ENCODE data around the gene PAPPA2. TPM values are rescaled to one million over a fixed set of nuclear protein-coding genes. Genes with fewer than 3 reads are reported as not detected.
"Not testable (repeated sequence)": the region's sequence is repeated elsewhere in the genome, so short reads cannot be mapped to it uniquely, and the experiment has no call there.

Gene PAPPA2
- under 1 TPM in 3 of 5 experiments, not detected in 2; 0.07 to 0.29 (median 0.21) TPM for total RNA-seq
- not detected for polyA plus RNA-seq
- total RNA-seq = not detected

DNA sequence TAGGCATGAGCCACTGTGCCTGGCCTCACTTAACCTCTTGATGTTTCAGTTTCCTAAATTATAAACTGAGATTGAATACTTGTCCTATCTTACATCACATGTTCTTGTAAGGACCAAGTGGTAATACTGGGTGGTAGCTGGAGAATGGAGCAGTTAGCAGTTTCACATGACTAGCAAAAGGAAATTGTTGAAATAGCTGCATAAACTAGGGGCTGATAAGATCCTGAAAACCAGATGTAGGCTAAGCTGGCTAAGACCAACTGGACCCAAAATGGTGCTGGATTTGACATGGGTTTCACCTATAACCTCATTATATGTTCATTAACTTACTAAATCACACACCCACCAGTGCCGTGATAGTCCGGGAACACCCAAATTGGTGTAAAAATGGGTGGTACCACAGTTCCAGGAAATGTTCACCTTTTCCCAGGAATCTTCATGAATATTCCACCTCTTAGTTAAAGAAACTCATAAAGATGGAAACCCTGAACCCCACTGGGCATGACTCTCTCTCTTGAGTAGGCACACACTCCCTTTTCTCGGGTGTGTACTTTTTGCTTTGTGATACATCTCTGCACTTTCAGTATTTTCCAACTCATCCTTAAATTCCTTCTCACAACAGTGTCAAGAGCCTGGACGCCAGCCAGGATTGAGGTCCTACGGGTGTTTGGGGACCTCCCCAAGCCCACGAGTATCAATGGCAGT lies at the start of gene PAPPA2:
TSS of gene PAPPA2 (plus strand) at position 502 of the 705 bp plus-strand sequence. CDS start 93,148 bp downstream, outside the sequence.
- Histone ChIP-seq H3K36me3 (ENCODE audit: control insufficient read depth in 2 of 3, insufficient read depth in 3 of 3, low read length in 3 of 3) (no peaks in the 10 kb centered on the region), H3K9me3 (ENCODE audit: control insufficient read depth in 2 of 3, low read length in 3 of 3) (no peaks in the 10 kb centered on the region), H3K4me3 (ENCODE audit: low read length) (no peak within 1 kb of the TSS), H3K4me1 (ENCODE audit: control insufficient read depth in 2 of 2, insufficient read depth in 2 of 2, low read length in 2 of 2) (no peaks in the 10 kb centered on the region), H3K27me3 (ENCODE audit: control insufficient read depth in 2 of 2, insufficient read depth in 2 of 2, low read length in 2 of 2) (no peaks in the 10 kb centered on the region), H3K27ac (ENCODE audit: low read depth, low read length) (no peak within 1 kb of the TSS)
- Mint-ChIP-seq H3K27ac (no peak within 1 kb of the TSS), H3K9me3 (peaks cover 0 to 6% (median 0%) of the 10 kb centered on the region in 11 donors), H3K36me3 (no peaks in the 10 kb centered on the region), H3K4me1 (no peaks in the 10 kb centered on the region), H3K4me3 (no peak within 1 kb of the TSS), H3K27me3 (peaks cover 0 to 23% (median 8%) of the 10 kb centered on the region in 5 donors)
- ChIA-PET CTCF (no interaction called here), POLR2A (no interaction called here)
- intact Hi-C loops (cut with micrococcal nuclease) = loop anchor here in 1 of 2 donors (10.0 kb wide), 1 partner anchor 1308 kb away; no protein-coding TSS in a partner anchor
- no peak for DNase-seq
- ATAC-seq = no peak

- Mint-ChIP-seq H3K9me3 (peaks cover 2 to 23% (median 6%) of the 10 kb centered on the region in 11 donors), H3K27me3 (peaks cover 0 to 14% (median 8%) of the 10 kb centered on the region in 5 donors)
Observed at GRCh38 chr1:176416777-176417176, 46.2 kb upstream of the PAPPA2 start.

GRCh38 chr1:176419608-176420007 lies 43.4 kb upstream of the PAPPA2 start:
- H3K4me3 Mint-ChIP-seq; CTCF ChIA-PET; DNase-seq; H3K36me3 Mint-ChIP-seq; H3K4me1 Mint-ChIP-seq; H3K27ac Mint-ChIP-seq; H3K4me1 ChIP-seq (ENCODE audit: control insufficient read depth in 2 of 2, insufficient read depth in 2 of 2, low read length in 2 of 2); H3K36me3 ChIP-seq (ENCODE audit: control insufficient read depth in 2 of 3, insufficient read depth in 3 of 3, low read length in 3 of 3); ATAC-seq; H3K27ac ChIP-seq (ENCODE audit: low read depth, low read length); POLR2A ChIA-PET; intact Hi-C loops (cut with micrococcal nuclease); H3K9me3 ChIP-seq (ENCODE audit: control insufficient read depth in 2 of 3, low read length in 3 of 3); H3K27me3 ChIP-seq (ENCODE audit: control insufficient read depth in 2 of 2, insufficient read depth in 2 of 2, low read length in 2 of 2); H3K4me3 ChIP-seq (ENCODE audit: low read length): not testable (repeated sequence)
- Mint-ChIP-seq H3K9me3 (peaks cover 5 to 29% (median 17%) of the 10 kb centered on the region in 11 donors), H3K27me3 (peaks cover 0 to 21% (median 10%) of the 10 kb centered on the region in 5 donors)

More at GRCh38 chr1:176416777-176417176, 46.2 kb upstream of the PAPPA2 start:
- H3K4me3 Mint-ChIP-seq = no peak overlapping the region
- ChIA-PET CTCF (no interaction called here), POLR2A (no interaction called here)
- Histone ChIP-seq H3K9me3 (ENCODE audit: control insufficient read depth in 2 of 3, low read length in 3 of 3) (no peaks in the 10 kb centered on the region), H3K36me3 (ENCODE audit: control insufficient read depth in 2 of 3, insufficient read depth in 3 of 3, low read length in 3 of 3) (no peaks in the 10 kb centered on the region), H3K27ac (ENCODE audit: low read depth, low read length) (no peak overlapping the region), H3K27me3 (ENCODE audit: control insufficient read depth in 2 of 2, insufficient read depth in 2 of 2, low read length in 2 of 2) (no peaks in the 10 kb centered on the region), H3K4me3 (ENCODE audit: low read length) (no peak overlapping the region), H3K4me1 (ENCODE audit: control insufficient read depth in 2 of 2, insufficient read depth in 2 of 2, low read length in 2 of 2) (no peaks in the 10 kb centered on the region)
- no peak overlapping the region for H3K27ac Mint-ChIP-seq
- no peak for ATAC-seq
- DNase-seq = no peak
- intact Hi-C loops (cut with micrococcal nuclease) = no loop called here
- peaks cover 0 to 5% (median 0%) of the 10 kb centered on the region in 5 donors for H3K36me3 Mint-ChIP-seq
- no peaks in the 10 kb centered on the region for H3K4me1 Mint-ChIP-seq

DNA sequence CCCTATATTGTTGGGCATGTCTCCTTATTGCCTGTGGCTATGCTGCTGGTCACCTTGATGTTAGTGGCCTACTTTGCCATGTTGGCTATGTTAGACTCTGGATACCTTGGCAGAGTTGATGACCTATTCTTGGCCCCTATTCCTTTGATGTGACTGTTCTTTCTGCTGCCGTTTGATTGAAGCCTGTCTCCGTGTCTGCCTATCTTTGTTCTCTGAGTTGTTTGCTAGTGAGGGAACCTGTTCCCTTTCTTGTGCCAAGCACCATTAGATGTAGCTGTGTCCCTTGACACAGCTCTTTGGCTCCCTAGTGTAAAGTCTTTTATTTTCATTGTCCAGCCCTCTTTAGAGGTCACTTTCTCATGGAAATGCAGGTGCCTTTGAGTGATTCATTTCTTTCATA lies 28.7 kb upstream of the PAPPA2 start:
- POLR2A ChIA-PET = no interaction called here
- no peaks in the 10 kb centered on the region for H3K4me1 Mint-ChIP-seq
- H3K9me3 Mint-ChIP-seq = peaks cover 0 to 10% (median 0%) of the 10 kb centered on the region in 11 donors
- DNase-seq (no peak), ATAC-seq (no peak)
- H3K27ac ChIP-seq (ENCODE audit: low read depth, low read length) = no peak overlapping the region
- no peaks in the 10 kb centered on the region for H3K4me1 ChIP-seq (ENCODE audit: control insufficient read depth in 2 of 2, insufficient read depth in 2 of 2, low read length in 2 of 2)
- CTCF ChIA-PET = no interaction called here
- H3K9me3 ChIP-seq (ENCODE audit: control insufficient read depth in 2 of 3, low read length in 3 of 3) = no peaks in the 10 kb centered on the region
- no peaks in the 10 kb centered on the region for H3K36me3 Mint-ChIP-seq
- no peak overlapping the region for H3K27ac Mint-ChIP-seq
- H3K27me3 ChIP-seq (ENCODE audit: control insufficient read depth in 2 of 2, insufficient read depth in 2 of 2, low read length in 2 of 2) = no peaks in the 10 kb centered on the region
- intact Hi-C loops (cut with micrococcal nuclease) = no loop called here
- H3K27me3 Mint-ChIP-seq = peaks cover 0 to 8% (median 0%) of the 10 kb centered on the region in 5 donors
- no peak overlapping the region for H3K4me3 Mint-ChIP-seq
- no peak overlapping the region for H3K4me3 ChIP-seq (ENCODE audit: low read length)
- H3K36me3 ChIP-seq (ENCODE audit: control insufficient read depth in 2 of 3, insufficient read depth in 3 of 3, low read length in 3 of 3) = no peaks in the 10 kb centered on the region

- ChIA-PET CTCF (no interaction called here), POLR2A (no interaction called here)
- Mint-ChIP-seq H3K27me3 (peaks cover 0 to 4% (median 0%) of the 10 kb centered on the region in 5 donors), H3K9me3 (peaks cover 0 to 6% (median 1%) of the 10 kb centered on the region in 11 donors), H3K4me3 (no peak overlapping the region), H3K27ac (no peak overlapping the region), H3K4me1 (no peaks in the 10 kb centered on the region), H3K36me3 (no peaks in the 10 kb centered on the region)
- no peak for DNase-seq
- no peak overlapping the region for H3K4me3 ChIP-seq (ENCODE audit: low read length)
- H3K27me3 ChIP-seq (ENCODE audit: control insufficient read depth in 2 of 2, insufficient read depth in 2 of 2, low read length in 2 of 2) = no peaks in the 10 kb centered on the region
- ATAC-seq = no peak
- H3K27ac ChIP-seq (ENCODE audit: low read depth, low read length) = no peak overlapping the region
- no peaks in the 10 kb centered on the region for H3K9me3 ChIP-seq (ENCODE audit: control insufficient read depth in 2 of 3, low read length in 3 of 3)
- intact Hi-C loops (cut with micrococcal nuclease) = no loop called here
- no peaks in the 10 kb centered on the region for H3K36me3 ChIP-seq (ENCODE audit: control insufficient read depth in 2 of 3, insufficient read depth in 3 of 3, low read length in 3 of 3)
- no peaks in the 10 kb centered on the region for H3K4me1 ChIP-seq (ENCODE audit: control insufficient read depth in 2 of 2, insufficient read depth in 2 of 2, low read length in 2 of 2)
Observed at GRCh38 chr1:176436251-176436650, 26.7 kb upstream of the PAPPA2 start.

DNA sequence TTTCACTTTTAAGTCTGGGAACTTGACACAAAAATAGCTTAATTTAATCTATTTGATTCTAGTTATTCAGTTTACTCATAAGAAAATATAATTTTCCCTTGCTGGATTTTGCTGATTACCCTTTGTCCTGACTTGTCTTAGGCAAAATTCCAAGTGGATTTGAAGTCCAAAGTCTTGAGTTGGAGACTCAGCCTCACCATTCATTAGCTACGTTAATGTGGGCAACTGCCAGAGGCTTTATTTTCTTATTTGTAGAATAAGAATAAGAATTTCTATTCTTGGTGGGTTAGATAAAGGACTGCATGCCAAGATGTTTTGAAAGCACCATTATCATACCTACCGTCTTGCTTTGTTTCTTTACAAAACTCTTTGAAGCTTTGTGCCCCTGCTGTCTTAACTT lies 22.8 kb upstream of the PAPPA2 start:
- ChIA-PET POLR2A (no interaction called here), CTCF (no interaction called here)
- no peaks in the 10 kb centered on the region for H3K36me3 ChIP-seq (ENCODE audit: control insufficient read depth in 2 of 3, insufficient read depth in 3 of 3, low read length in 3 of 3)
- DNase-seq (no peak), ATAC-seq (no peak)
- H3K4me1 ChIP-seq (ENCODE audit: control insufficient read depth in 2 of 2, insufficient read depth in 2 of 2, low read length in 2 of 2) = no peaks in the 10 kb centered on the region
- Mint-ChIP-seq H3K4me1 (no peaks in the 10 kb centered on the region), H3K27me3 (peaks cover 0 to 15% (median 0%) of the 10 kb centered on the region in 5 donors), H3K36me3 (no peaks in the 10 kb centered on the region), H3K27ac (no peak overlapping the region), H3K9me3 (peaks cover 0 to 9% (median 1%) of the 10 kb centered on the region in 11 donors), H3K4me3 (no peak overlapping the region)
- no peaks in the 10 kb centered on the region for H3K9me3 ChIP-seq (ENCODE audit: control insufficient read depth in 2 of 3, low read length in 3 of 3)
- no peak overlapping the region for H3K4me3 ChIP-seq (ENCODE audit: low read length)
- no peaks in the 10 kb centered on the region for H3K27me3 ChIP-seq (ENCODE audit: control insufficient read depth in 2 of 2, insufficient read depth in 2 of 2, low read length in 2 of 2)
- no peak overlapping the region for H3K27ac ChIP-seq (ENCODE audit: low read depth, low read length)
- intact Hi-C loops (cut with micrococcal nuclease) = no loop called here

DNA sequence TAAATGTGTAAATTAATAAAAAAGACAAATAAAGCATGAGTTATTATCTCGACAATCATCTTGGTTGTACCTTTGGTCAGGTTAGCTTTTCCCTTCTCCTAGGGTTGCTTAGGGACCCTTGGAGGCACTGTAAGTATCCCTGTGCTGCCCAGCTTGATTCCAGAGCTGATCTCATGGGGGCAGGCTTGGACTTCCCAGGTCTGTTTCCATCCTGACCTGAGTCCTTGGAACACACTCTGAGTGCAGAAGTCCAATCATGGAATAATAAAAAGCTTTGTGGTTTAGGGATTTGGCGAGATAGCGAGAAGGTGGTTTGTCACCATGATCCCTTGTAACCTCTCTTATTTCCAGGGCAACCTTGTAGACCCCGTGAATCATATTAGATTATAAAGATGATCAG lies 18.7 kb upstream of the PAPPA2 start:
- intact Hi-C loops (cut with micrococcal nuclease) = no loop called here
- POLR2A ChIA-PET = no interaction called here
- Mint-ChIP-seq H3K36me3 (no peaks in the 10 kb centered on the region), H3K9me3 (peaks cover 0 to 8% (median 0%) of the 10 kb centered on the region in 11 donors), H3K4me1 (no peaks in the 10 kb centered on the region), H3K27ac (no peak overlapping the region), H3K4me3 (no peak overlapping the region), H3K27me3 (peaks cover 0 to 15% (median 8%) of the 10 kb centered on the region in 5 donors)
- CTCF ChIA-PET = no interaction called here
- H3K4me1 ChIP-seq (ENCODE audit: control insufficient read depth in 2 of 2, insufficient read depth in 2 of 2, low read length in 2 of 2) = no peaks in the 10 kb centered on the region
- no peaks in the 10 kb centered on the region for H3K9me3 ChIP-seq (ENCODE audit: control insufficient read depth in 2 of 3, low read length in 3 of 3)
- no peaks in the 10 kb centered on the region for H3K36me3 ChIP-seq (ENCODE audit: control insufficient read depth in 2 of 3, insufficient read depth in 3 of 3, low read length in 3 of 3)
- no peak overlapping the region for H3K4me3 ChIP-seq (ENCODE audit: low read length)
- DNase-seq (no peak), ATAC-seq (no peak)
- no peak overlapping the region for H3K27ac ChIP-seq (ENCODE audit: low read depth, low read length)
- H3K27me3 ChIP-seq (ENCODE audit: control insufficient read depth in 2 of 2, insufficient read depth in 2 of 2, low read length in 2 of 2) = no peaks in the 10 kb centered on the region
